Measurements from ENCODE around the gene CAVIN1. TPM values are rescaled to one million over a fixed set of nuclear protein-coding genes. Genes with fewer than 3 reads are reported as not detected.

CAVIN1 gene
- total and polyA plus RNA-seq, 11 donors, result 140 to 318 (median 253) TPM

DNA sequence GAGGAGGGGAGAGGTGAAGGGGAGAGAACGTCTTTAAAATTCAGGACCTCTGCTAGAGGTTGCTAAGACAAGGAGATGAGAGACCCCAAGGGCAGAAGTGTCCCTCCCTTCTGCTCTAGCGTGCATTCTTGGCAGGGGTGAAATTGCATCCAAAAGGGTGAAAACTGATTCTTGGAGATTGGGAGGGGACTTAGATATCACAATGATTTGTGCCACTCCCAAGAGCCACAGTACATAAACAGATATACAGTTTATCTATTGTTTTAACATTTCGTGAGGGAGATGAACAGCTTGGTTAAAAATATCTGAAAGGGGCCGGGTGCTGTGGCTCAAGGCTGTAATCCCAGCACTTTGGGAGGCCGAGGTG is 12.8 kb downstream of the CAVIN1 start:
- intact Hi-C loops (cut with DNase I), result no loop called here
- DNase-seq (no peak), ATAC-seq (no peak)
- Histone ChIP-seq H3K4me3 (peak overlapping the region in 4 of 12 donors; percentile 11 to 23 (median 14)), H3K27ac (peak overlapping the region; percentile 65 to 100 (median 82)), H3K9me3 (no peaks in the 10 kb centered on the region), H3K27me3 (no peaks in the 10 kb centered on the region), H3K4me1 (peaks cover 37 to 100% (median 95%) of the 10 kb centered on the region in 12 donors), H3K36me3 (peaks cover 0 to 9% (median 0%) of the 10 kb centered on the region in 9 donors)
- 30 to 40% (median 37%) methylated on average over 5 of the region's 5 CpGs for WGBS, 4 donors
- TF ChIP-seq POLR2A (IDR thresholded peaks at IDR 0.05), result no peak

DNA sequence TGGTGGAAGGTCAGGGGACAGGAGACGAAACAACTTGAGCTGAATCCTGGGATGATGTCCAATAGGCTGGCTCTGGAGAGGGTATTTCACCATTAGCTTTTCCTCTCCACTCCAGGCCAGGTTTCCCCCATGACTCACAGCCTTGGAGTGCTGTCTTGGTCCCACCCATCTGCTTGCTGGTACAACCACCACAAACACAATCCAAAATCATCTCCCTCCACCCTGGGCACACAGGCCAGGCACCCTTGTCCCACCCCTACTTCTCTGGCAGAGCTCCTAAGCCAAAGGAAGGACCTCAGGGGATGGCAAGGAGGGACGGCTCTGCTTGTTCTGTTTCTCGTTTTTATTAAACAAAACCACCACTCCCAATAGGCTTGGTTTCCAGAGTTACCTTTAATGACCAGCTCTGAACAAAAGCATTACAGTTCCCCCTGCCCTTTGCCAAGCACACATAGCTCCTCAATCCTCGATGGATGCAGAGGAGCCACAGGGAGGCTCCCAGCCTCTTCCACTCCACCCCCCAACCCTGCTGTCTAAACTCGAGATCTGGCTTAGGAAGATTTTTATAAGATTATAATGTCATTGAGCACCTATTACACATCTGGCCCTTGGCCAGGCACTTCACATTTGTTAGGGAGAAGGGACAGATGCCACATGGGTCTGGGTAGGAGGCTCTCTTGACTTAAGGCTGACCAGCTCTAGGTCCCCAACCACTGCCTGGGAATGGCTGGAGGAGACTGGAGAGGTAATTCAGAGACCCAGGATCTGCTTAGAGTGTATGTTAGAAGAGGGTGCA is 13.3 kb downstream of the CAVIN1 start:
- Histone ChIP-seq H3K4me1 (peaks cover 37 to 100% (median 94%) of the 10 kb centered on the region in 12 donors), H3K4me3 (peak overlapping the region in 4 of 12 donors; percentile 4 to 23 (median 14)), H3K27ac (peak overlapping the region; percentile 65 to 100 (median 82)), H3K9me3 (no peaks in the 10 kb centered on the region), H3K36me3 (peaks cover 0 to 15% (median 6%) of the 10 kb centered on the region in 9 donors), H3K27me3 (no peaks in the 10 kb centered on the region)
- TF ChIP-seq POLR2A (IDR thresholded peaks at IDR 0.05), result no peak
- intact Hi-C loops (cut with DNase I), result loop anchor here in 2 of 10 donors (2.0 to 5.0 kb wide), 2 partner anchors 13 to 108 kb away; partner anchors contain the start of gene CAVIN1 (in 1 of the 2)
- ATAC-seq (peak in 3 of 4 donors; percentile 25 to 67 (median 52)), DNase-seq (peak in 3 of 5 donors; percentile 62 to 83 (median 68))
- WGBS, 4 donors, result 10 to 23% (median 15%) methylated on average over 4 to 5 of the region's 5 CpGs

DNA sequence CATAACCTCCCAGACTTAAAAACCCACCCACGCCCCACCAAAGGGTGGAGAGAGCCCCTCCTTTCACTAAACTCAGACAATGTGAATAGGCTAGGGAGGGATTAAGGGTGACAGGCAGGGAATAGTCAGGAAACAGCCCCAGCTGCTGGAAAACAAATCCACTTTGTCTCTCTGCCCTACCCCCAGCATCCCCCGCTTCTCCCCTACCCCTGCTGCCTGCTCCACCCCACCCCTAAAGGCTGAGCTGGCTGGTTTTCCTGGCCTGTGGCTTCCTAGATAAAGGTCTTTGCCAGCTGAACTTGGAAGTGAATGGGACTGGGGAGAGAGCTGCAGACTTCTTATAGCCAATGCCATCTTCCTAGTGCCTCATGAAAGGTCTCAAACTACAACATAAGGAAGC is 15.0 kb downstream of the CAVIN1 start:
- no peaks in the 10 kb centered on the region for H3K9me3 ChIP-seq
- peaks cover 0 to 32% (median 22%) of the 10 kb centered on the region in 9 donors for H3K36me3 ChIP-seq
- peak in 4 of 5 donors; percentile 66 to 77 (median 74) for DNase-seq
- WGBS, 4 donors, result 35 to 58% (median 42%) methylated on average over 2 of the region's 2 CpGs
- H3K4me1 ChIP-seq, result peaks cover 31 to 100% (median 89%) of the 10 kb centered on the region in 12 donors
- H3K27me3 ChIP-seq, result no peaks in the 10 kb centered on the region
- peak overlapping the region; percentile 65 to 100 (median 82) for H3K27ac ChIP-seq
- TF ChIP-seq, protein P1, sequence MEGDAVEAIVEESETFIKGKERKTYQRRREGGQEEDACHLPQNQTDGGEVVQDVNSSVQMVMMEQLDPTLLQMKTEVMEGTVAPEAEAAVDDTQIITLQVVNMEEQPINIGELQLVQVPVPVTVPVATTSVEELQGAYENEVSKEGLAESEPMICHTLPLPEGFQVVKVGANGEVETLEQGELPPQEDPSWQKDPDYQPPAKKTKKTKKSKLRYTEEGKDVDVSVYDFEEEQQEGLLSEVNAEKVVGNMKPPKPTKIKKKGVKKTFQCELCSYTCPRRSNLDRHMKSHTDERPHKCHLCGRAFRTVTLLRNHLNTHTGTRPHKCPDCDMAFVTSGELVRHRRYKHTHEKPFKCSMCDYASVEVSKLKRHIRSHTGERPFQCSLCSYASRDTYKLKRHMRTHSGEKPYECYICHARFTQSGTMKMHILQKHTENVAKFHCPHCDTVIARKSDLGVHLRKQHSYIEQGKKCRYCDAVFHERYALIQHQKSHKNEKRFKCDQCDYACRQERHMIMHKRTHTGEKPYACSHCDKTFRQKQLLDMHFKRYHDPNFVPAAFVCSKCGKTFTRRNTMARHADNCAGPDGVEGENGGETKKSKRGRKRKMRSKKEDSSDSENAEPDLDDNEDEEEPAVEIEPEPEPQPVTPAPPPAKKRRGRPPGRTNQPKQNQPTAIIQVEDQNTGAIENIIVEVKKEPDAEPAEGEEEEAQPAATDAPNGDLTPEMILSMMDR (IDR thresholded peaks at IDR 0.05), result no peak
- TF ChIP-seq POLR2A (IDR thresholded peaks at IDR 0.05), result no peak
- H3K4me3 ChIP-seq, result peak overlapping the region in 6 of 12 donors; percentile 0 to 37 (median 12)
- intact Hi-C loops (cut with DNase I), result loop anchor here in 2 of 10 donors (2.0 to 5.0 kb wide), 2 partner anchors 15 to 109 kb away; partner anchors contain the start of gene CAVIN1 (in 1 of the 2)
- ATAC-seq, result peak; percentile 11 to 63 (median 22)

DNA sequence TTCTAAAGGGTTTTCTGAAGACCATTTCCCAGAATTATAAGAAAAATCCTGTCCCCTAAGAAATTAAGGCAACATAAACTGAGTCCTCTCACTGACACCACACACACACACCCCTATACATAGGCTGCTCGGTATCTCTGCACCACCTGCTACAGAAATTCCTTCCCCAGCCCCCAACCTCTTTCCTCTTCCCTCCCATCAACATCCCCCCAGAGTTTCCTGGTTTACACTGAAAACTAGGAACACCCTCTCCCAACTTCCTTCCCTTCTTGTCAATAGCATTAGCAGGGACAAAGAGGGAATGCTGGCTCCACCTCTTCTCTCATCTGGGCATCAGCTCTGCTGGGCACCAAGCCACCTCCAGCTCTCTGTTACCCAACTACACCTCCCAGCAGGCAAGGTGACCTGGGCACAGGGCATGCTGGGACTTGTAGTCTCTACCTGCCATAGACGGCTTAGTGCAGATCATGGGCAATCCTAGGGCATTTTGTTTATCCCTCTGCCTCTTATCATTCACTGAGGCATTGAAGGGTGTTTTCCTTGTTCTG is 15.7 kb downstream of the CAVIN1 start:
- H3K27ac ChIP-seq, result peak overlapping the region; percentile 65 to 100 (median 82)
- TF ChIP-seq, protein P1 (IDR thresholded peaks at IDR 0.05), result no peak
- no peak for TF ChIP-seq POLR2A (IDR thresholded peaks at IDR 0.05)
- no peaks in the 10 kb centered on the region for H3K27me3 ChIP-seq
- H3K36me3 ChIP-seq, result peaks cover 0 to 38% (median 28%) of the 10 kb centered on the region in 9 donors
- H3K9me3 ChIP-seq, result no peaks in the 10 kb centered on the region
- peaks cover 31 to 100% (median 87%) of the 10 kb centered on the region in 12 donors for H3K4me1 ChIP-seq
- WGBS, 4 donors, result 0 to 8% (median 5%) methylated on average over 2 of the region's 2 CpGs
- peak overlapping the region in 7 of 12 donors; percentile 11 to 37 (median 23) for H3K4me3 ChIP-seq
- DNase-seq (peak; percentile 87 to 92 (median 89)), ATAC-seq (peak; percentile 79 to 88 (median 86))
- intact Hi-C loops (cut with DNase I), result loop anchor here in 8 of 10 donors (2.0 to 5.0 kb wide), 6 partner anchors 15 to 111 kb away; partner anchors contain the start of genes ATP6V0A1 (in 1 of the 8), CAVIN1 (in 1 of the 8) and STAT3 (in 1 of the 8)

All from heart left ventricle (tissue), 16 donors.